MG63 (cell line): ENCODE data around the gene ABHD17A. TPM values are rescaled to one million over a fixed set of nuclear protein-coding genes. Genes with fewer than 3 reads are reported as not detected.

Source experiments
- DNase-seq: peaks from one replicate; pipeline ENCODE4 v3.0.0-alpha.2; 2020
- H3K27me3 ChIP-seq: fragments of 250-450 bp; sonication (Bioruptor Pico); 2 replicates; pipeline ENCODE4 v1.5.1; 2020; ENCODE audit warnings: mild to moderate bottlenecking, moderate library complexity
- H3K36me3 ChIP-seq: fragments of 250-450 bp; sonication (Bioruptor Pico); 2 replicates; pipeline ENCODE4 v1.5.1; 2020; ENCODE audit warnings: mild to moderate bottlenecking, moderate library complexity
- H3K4me3 ChIP-seq: fragments of 250-450 bp; sonication (Bioruptor Pico); 2 replicates; pipeline ENCODE4 v1.5.1; 2020; ENCODE audit warnings: mild to moderate bottlenecking, moderate library complexity
- H3K9me3 ChIP-seq: fragments of 250-450 bp; sonication (Bioruptor Pico); 2 replicates; pipeline ENCODE4 v1.5.1; 2020; ENCODE audit warnings: mild to moderate bottlenecking, moderate library complexity
- total RNA-seq: library from RNA; depleted of rRNA; stranded (reverse); fragments of >200 nt; shearing (Covaris generic); gene quantifications from 2 replicates; pipeline ENCODE4 v1.2.3, GENCODE V29; 2014; ENCODE audit warnings: low replicate concordance

The ABHD17A gene
- total RNA-seq, 1 experiment from 2014 or later = 70.7 TPM

DNA sequence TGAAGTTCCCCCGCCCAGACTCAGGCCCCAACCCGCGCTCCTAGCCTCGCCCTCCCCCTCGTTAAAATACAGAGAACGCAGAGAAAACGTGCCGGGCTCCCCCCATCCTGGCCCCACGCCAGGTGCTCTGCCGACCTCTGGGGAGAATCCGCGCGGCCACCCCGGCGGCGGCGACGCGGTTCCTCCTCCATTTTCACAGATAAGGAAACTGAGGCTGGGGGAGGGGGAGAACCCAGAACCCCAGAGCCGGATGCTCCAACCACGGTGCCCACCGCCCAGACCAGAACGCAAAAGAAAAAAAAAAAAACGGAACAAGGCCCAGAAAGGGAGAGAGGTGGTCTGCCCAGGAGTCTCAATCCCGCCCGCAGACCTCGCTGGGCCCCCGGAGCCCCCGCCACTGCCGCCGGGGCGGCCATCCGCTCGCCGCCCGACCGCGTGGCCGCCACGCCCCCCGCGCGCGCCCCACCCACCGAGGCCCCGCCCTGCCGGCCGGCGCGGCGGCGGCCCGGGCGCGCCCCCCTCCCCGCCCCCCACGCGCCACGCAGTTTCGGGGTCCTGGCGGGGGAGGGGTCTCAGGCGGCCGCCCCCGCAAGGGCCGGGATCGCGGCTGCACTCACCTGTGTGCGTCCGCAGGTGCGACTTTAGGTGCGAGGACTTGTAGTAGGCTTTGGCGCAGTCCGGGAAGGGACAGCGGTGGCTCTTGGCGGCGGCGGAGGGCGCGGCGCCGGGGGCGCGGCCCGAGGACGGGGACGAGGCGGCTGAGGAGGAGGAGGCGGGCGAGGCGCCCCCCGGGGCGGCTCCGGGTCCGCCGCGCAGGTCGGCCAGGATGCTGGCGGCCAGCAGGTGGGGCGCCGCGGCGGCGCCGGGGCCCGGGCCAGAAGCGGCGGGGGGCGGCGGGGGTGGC, 22.6 kb downstream of the ABHD17A start:
- peak; percentile 38 for DNase-seq
- H3K27me3 ChIP-seq = no peaks in the 10 kb centered on the region
- no peaks in the 10 kb centered on the region for H3K9me3 ChIP-seq
- H3K4me3 ChIP-seq = peak overlapping the region; percentile 72
- H3K36me3 ChIP-seq = no peaks in the 10 kb centered on the region; the same call in none of the 2 replicates

DNA sequence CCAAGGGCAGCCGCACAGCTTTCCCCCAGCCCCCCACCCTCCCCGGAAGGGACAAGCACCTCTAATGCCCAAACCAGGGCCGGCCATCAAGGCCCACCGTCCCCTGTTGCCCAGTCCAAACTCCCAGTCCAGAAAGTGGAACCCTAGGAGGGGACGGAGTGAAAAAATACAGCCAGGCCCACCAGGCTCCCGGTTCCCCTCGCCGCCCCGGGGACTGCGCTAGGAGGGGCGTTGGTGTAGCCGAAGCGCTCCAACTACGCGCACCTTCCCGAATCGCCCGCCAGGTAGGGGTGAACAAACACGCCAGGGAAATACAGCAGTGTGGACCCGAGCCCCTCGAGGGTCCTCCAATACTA, 23.2 kb downstream of the ABHD17A start:
- Histone ChIP-seq H3K27me3 (no peaks in the 10 kb centered on the region), H3K36me3 (no peaks in the 10 kb centered on the region; the same call in none of the 2 replicates), H3K4me3 (peak overlapping the region; percentile 72), H3K9me3 (no peaks in the 10 kb centered on the region)
- DNase-seq = no peak

DNA sequence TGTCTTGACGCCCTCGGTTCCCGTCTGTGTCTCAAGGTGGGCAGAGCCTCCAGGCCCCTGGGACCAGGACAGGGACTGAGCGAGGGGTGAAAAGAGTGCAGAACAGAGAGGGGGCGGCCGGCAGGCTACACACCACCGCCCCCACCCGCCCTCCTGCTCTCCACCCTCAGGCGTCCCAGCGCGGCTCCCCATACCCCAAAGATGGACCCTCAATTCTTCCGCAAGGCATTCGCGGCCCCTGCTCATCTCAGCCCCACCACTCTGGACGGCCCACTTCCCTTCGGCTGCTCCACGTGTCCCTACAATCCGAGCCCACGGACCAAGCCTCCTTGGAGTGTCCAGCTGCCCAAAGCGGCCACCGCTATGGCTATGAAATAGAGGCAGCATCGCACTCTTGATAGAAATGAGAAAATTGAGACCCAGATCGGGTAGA, 23.7 kb downstream of the ABHD17A start:
- H3K27me3 ChIP-seq = no peaks in the 10 kb centered on the region
- no peak for DNase-seq
- H3K9me3 ChIP-seq = no peaks in the 10 kb centered on the region
- H3K4me3 ChIP-seq = peak overlapping the region; percentile 72
- H3K36me3 ChIP-seq = no peaks in the 10 kb centered on the region; the same call in none of the 2 replicates

DNA sequence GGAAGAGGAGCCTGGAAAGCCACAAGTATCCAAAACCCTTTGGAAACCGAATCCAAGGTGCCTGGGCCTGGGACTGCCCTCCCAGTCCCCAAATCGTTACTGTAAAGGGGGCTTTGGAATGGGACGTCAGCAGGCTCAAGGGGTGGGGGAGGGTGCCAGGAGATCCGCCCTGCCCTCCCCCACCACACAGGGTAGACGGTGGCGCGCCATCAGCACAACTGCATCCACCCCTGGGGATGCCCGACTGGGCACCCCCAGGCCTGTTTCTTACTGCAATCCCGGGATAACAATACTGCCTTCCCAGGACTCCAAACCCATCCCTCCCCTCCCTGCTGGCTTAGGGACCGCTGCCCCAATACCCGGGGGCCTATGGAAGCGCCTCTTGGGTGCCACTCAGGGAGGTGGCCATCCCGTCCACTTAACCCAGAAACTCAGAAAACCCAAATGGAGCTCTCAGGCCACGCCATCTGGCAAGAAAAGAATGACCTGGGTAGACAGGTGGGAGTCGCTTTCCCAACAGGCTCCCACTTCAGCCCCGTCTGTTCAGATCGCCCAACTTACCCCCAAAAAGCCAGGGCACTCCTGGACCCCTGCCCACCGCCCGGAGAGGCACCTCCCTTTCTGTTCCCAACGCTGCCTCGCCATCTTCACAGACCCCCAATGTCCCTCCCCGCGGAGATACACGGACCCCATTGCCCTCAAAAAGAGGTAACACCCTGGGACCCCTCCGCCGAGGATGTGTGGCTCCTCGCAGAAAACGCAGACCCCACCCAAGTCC, 24.3 kb downstream of the ABHD17A start:
- no peaks in the 10 kb centered on the region for H3K27me3 ChIP-seq
- H3K4me3 ChIP-seq = peak overlapping the region; percentile 72

DNA sequence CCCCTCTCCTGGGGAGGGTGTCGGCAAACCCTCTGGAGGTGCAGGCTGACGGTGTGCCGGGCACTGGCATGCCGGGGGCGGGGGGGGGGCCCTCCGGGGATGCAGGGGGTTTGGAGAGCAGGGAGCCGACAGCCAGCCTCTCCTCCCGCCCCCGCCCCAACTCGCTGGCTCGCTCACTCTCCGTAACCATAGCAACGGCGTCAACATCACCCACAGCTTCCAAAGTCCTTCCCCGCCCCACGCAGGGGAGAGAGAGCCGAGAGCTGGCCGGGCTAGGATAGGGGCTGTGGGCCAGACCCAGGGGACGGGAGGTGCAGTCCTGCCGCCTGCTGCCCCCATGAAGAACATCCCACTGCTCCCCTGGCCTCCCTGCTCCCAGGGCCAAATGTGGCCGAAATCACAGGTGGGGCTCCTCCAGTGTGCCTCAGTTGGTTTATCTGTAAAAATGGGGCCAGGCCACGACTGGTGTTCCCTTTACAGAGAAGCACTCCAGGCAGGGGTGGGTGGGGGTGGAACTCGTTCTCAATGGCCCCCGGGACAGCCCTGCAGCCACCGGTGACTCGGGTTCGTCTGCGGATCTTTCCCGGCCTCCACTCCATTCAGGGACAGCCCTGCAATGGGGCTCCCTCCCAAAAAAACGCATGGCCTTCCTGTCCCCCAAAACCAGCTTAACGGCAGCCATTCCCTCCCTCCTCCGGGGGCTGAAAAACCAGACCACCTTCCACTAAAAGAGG, 25.1 kb downstream of the ABHD17A start:
- peak; percentile 47 for DNase-seq
- H3K4me3 ChIP-seq = peak overlapping the region; percentile 72
- H3K36me3 ChIP-seq = no peaks in the 10 kb centered on the region; the same call in none of the 2 replicates

More for the DNA sequence above, 24.3 kb downstream of the ABHD17A start:
- Histone ChIP-seq H3K36me3 (no peaks in the 10 kb centered on the region; the same call in none of the 2 replicates), H3K9me3 (no peaks in the 10 kb centered on the region)
- DNase-seq = no peak

DNA sequence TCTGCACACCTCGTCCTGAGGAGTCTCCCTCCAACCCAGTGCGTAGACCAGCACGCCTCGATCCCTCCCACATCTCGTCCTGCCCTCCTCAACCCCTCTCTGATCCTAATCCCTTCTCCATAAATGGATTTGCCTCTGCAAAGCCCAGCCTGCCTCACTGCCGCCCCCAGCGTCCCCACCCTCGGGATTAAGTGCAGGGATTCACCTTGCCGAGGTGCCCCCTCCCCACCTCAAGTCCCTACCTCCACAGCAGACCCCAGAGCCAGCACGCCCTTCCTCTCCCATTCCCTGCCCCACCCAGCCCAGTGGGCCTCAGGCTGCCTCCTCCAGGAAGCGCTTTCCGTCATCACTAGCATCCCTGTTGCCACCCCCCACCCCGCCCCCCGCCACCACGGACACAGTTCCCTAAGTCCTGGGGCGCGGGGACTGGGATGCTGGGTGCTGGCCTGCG, 25.9 kb downstream of the ABHD17A start:
- no peaks in the 10 kb centered on the region for H3K27me3 ChIP-seq
- no peak overlapping the region for H3K4me3 ChIP-seq
- H3K9me3 ChIP-seq = no peaks in the 10 kb centered on the region

More for the DNA sequence above, 25.1 kb downstream of the ABHD17A start:
- H3K9me3 ChIP-seq = no peaks in the 10 kb centered on the region
- H3K27me3 ChIP-seq = no peaks in the 10 kb centered on the region

DNA sequence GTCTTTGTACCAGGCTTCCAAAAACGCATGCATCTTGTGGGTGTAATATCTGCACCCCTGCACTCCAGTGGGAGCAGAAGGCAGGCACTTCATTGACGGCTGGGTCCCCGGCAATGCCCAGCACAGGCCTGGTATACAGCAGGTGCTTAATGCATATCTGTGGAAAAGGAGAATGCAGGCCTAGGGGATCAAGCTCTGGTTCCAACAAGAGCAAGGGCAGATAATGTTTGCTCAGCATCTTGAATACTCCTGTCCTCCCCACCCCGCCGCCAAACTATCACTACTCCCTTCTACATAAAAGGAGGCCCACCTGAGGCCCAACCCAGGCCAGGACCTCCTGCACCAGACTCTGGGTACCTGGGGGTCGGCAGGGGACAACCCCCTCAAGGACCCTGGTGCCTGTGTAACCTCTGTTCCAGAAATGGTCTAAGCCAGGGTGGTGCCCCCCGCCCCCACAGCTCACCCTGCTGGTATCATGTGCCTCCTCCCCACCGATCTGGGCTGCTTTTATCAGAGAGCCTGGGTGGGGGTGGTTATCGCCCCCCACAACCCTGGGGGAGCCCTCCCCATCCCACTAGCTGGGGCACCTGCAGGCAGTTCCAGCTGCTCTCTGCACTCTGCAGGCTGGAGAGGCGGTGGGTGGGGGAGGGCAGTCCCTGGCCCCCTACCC, 26.7 kb downstream of the ABHD17A start:
- H3K9me3 ChIP-seq = no peaks in the 10 kb centered on the region
- no peaks in the 10 kb centered on the region for H3K27me3 ChIP-seq
- H3K4me3 ChIP-seq = no peak overlapping the region
- no peak for DNase-seq
- H3K36me3 ChIP-seq = no peaks in the 10 kb centered on the region; the same call in none of the 2 replicates

More for the DNA sequence above, 25.9 kb downstream of the ABHD17A start:
- DNase-seq = no peak
- no peaks in the 10 kb centered on the region; the same call in none of the 2 replicates for H3K36me3 ChIP-seq

DNA sequence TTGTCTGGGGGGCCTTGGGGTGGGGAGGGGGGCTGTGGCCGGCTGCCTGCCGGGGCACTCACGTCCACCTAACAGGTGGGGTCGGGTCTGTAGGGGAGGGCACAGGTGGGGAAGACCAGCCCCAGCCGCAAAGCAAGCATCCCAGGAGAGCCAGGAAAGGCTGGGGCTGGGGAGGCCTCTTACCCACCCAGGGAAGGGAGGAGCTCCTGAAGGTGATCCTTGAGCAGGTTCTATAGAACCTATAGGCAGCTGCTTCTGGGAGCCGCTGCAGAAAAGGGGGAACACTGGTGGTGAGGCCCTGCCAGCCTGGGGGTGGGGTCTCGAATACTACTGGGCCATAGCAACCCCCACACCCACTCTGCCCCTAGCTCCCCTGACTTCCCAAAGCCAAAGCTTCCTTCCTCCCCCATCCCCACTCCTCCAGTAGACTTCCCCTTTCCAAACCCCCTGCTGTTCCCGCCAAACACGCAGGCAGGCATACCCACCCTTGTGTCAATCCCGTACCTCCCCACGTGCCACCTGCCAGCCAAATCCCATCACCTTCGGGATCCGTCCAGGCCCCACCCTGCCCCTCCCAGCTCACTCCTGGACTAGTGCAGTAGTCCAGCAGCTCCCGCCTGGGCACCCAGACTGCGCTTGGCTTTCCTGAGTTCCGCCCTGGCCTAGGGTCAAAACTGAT, 27.5 kb downstream of the ABHD17A start:
- H3K9me3 ChIP-seq = no peaks in the 10 kb centered on the region
- H3K4me3 ChIP-seq = no peak overlapping the region
- no peaks in the 10 kb centered on the region; the same call in none of the 2 replicates for H3K36me3 ChIP-seq
- no peak for DNase-seq
- no peaks in the 10 kb centered on the region for H3K27me3 ChIP-seq

DNA sequence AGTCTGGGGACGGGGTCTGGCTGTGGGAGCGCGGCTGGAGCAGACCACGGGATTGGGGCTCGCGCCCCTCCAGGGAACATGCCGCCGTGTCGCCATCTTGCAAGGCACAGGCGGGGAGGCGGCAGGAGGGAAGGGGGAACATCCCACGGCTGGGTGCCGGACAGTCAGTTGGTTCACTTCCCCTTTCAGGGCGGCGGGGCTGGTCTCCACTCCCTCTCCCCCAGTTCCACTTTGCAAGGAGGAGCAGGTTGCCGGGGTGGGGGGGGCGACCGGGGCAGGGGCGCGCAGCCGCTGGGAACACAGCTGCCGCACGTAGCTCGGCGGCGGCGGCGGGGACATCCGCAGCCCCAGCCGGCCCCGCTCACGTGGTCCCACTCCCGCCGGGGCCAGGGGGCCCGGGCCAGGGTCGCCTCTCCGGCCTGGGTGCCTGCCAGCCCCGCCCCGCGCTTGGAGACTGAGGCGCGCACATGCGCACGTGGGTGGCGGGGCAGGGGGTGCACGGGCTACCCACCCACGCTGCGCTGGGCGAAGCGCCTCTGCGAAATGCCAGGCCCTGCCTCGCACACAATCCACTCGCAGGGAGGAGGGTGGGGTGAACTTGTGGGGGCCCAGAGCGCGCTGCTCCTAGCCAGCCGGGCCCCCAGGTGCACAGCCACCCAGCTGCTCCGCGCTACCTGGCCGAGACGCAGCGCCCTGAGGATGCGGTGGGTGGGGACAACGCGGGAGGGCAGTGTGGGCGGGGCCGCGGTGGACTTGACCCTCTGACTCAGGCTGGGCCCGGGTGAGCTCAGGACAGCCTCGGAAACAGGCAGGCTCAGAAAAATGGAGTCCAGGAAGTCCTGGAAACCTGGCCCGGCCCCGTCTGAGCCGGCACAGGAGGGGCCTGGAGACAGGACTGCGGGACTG, 28.3 kb downstream of the ABHD17A start:
- H3K9me3 ChIP-seq = no peaks in the 10 kb centered on the region
- H3K27me3 ChIP-seq = no peaks in the 10 kb centered on the region
- DNase-seq = no peak
- no peaks in the 10 kb centered on the region; the same call in 1 of the 2 replicates for H3K36me3 ChIP-seq
- H3K4me3 ChIP-seq = no peak overlapping the region

DNA sequence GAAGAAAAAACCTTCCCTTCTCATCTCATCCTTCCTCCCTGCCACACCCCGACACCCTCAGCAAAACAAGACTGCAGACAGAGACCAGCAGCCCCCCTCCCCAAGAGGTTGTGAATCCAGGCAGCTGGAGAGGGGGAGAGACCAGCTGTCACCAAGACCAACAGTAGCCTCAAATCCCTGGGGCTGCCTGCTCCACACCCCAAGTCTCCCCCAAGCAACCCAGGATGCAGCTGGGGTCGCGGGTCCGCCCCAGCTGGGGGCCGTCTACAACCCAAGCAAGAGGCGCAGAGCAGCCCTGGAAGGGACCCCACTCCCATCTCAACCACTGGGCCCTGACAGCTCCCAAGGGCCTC, 29.0 kb downstream of the ABHD17A start:
- Histone ChIP-seq H3K36me3 (no peaks in the 10 kb centered on the region; the same call in 1 of the 2 replicates), H3K9me3 (no peaks in the 10 kb centered on the region), H3K27me3 (no peaks in the 10 kb centered on the region), H3K4me3 (no peak overlapping the region)
- DNase-seq = no peak

DNA sequence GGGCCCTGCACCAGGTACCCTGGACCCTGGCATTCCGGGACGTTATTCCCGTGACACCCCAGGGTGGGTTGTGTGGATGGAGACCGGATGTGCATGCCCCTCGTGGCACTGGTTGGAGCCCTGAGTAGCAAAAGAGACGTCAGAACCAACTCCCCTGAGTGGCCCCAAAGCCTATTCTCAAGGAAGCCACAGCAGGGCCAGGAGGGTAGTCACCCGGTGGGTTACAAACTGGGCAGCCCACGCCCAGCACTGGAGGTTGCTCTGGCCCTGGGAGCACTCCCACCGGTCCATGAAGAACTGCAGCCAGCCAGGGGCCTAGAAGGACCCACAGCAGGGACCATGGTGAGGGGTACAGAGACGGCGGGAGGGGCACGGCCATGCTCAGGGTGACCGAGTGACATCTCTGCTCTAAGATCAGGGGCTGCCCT, 29.5 kb downstream of the ABHD17A start:
- no peak overlapping the region for H3K4me3 ChIP-seq
- no peak for DNase-seq

DNA sequence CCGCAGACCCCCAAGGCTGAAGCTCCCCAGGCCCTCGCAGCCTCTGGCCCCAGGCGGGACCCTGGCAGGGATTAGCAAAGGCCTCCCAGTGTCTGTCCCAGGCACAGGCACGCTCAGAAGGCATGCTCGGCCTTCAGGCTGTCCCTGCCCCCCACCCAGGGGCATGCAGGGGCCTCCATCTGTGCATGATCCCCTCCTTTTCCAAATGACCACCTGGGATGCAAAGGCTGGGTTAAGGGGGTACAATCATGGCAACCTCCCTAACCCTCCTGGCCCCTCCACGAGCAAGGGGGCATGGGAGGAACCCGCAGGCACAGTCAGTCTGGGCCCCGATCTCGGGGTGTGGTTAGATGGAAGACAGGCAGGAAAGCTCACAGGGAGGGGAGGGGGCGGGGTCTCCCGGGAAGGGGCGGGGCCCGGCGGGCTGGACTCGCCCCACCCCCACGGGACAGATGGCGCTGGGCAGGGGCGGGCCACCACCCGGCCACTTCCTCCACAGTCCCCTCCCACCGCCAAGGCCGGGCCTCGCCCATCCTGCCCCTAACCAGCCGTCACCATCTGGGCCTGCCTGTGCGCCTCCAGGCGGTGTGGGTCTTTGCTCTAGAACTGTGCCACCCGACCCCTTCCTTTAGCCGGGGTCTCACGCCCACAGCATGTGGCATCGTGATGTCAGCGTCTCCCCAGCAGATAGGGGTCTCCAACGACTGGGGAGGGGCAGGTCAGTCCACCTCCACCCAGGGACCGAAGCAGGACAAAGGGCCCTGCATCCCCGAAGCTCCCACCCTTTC, 30.1 kb downstream of the ABHD17A start:
- no peak overlapping the region for H3K4me3 ChIP-seq
- no peaks in the 10 kb centered on the region for H3K9me3 ChIP-seq
- H3K36me3 ChIP-seq = no peaks in the 10 kb centered on the region; the same call in 1 of the 2 replicates
- H3K27me3 ChIP-seq = no peaks in the 10 kb centered on the region
- no peak for DNase-seq

More for the DNA sequence above, 29.5 kb downstream of the ABHD17A start:
- Histone ChIP-seq H3K36me3 (no peaks in the 10 kb centered on the region; the same call in 1 of the 2 replicates), H3K27me3 (no peaks in the 10 kb centered on the region), H3K9me3 (no peaks in the 10 kb centered on the region)

DNA sequence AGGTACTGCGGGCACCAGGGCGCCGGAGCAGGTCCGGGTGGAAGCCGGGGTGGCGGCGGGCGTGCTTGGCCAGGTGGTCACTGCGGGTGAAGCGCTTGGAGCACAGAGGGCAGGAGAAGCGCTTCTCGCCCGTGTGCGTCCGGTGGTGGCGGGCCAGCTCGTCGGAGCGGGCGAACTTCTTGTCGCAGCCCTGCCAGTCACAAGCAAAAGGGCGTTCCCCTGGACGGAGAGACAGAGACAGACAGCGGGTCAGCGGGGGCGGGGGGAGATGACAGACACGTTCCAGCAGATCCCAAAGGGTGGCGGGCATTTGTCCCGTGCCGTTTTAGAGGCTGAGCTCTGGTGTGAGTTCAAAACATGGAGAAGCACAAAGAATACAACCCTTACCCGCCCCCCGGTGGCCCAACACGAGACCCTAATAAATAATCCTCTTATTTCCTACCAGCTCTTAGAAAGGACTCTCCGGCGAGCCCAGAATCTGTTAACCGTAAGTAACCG, 30.7 kb downstream of the ABHD17A start:
- H3K36me3 ChIP-seq = no peaks in the 10 kb centered on the region
- H3K9me3 ChIP-seq = no peaks in the 10 kb centered on the region
- no peaks in the 10 kb centered on the region for H3K27me3 ChIP-seq
- H3K4me3 ChIP-seq = no peak overlapping the region
- no peak for DNase-seq

DNA sequence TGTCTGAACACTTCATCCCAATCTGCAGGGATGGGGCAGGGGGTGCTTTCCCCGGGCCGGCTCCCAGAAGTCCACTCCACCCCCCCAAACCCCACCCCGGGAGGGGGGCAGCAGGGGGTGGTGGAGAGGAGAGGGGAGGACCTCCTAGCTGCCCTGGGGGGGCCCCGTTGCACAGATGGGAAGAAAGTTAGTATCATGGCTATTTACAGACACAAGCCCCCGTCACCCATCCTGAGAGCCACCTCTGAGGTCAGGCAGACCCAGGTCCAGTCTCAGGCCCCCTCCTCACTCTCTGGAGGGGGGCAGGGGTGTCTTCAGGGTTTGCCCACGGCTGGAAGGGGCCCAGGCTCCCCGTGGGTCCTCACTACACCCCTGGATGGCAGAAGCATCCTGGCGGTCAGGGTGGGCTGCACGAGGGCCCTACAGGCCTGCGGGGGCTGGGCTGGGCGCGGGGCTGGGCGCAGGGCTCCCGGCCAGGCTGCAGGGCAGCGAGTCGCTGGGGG, 31.2 kb downstream of the ABHD17A start:
- Histone ChIP-seq H3K9me3 (no peaks in the 10 kb centered on the region), H3K4me3 (no peak overlapping the region), H3K27me3 (no peaks in the 10 kb centered on the region), H3K36me3 (no peaks in the 10 kb centered on the region)
- DNase-seq = no peak
